GM19035 (cell line): ENCODE measurements around the gene VWA3B.
"Not testable (repeated sequence)": the region's sequence is repeated elsewhere in the genome, so short reads cannot be mapped to it uniquely, and the experiment has no call there.

Experiments used
- ATAC-seq: cut with Tn5 transposase; IDR thresholded peaks from one replicate; pipeline ENCODE4 v1.9.1; 2021; ENCODE audit not compliant: unreplicated experiment

Gene VWA3B

GRCh38 chr2:98294711-98295110 lies 207.7 kb downstream of the VWA3B start:
- ATAC-seq: no peak

GRCh38 chr2:98295275-98295674 lies 208.3 kb downstream of the VWA3B start:
- ATAC-seq: no peak

- ATAC-seq: no peak
Measured at GRCh38 chr2:98295721-98296414, 208.9 kb downstream of the VWA3B start.

- no peak for ATAC-seq
Measured at GRCh38 chr2:98296440-98296839, 209.5 kb downstream of the VWA3B start.

- ATAC-seq: no peak
Measured at GRCh38 chr2:98297817-98298682, 211.1 kb downstream of the VWA3B start.

GRCh38 chr2:98298683-98299164 lies 211.8 kb downstream of the VWA3B start:
- ATAC-seq: no peak

- ATAC-seq: no peak
Measured at GRCh38 chr2:98299211-98299905, 212.4 kb downstream of the VWA3B start.

- no peak for ATAC-seq
Measured at GRCh38 chr2:98300141-98300874, 213.3 kb downstream of the VWA3B start.

- ATAC-seq: no peak
Measured at GRCh38 chr2:98301469-98301868, 214.5 kb downstream of the VWA3B start.

GRCh38 chr2:98307131-98307696 lies 220.2 kb downstream of the VWA3B start:
- ATAC-seq: not testable (repeated sequence)

- ATAC-seq: no peak
Measured at GRCh38 chr2:98308068-98308467, 221.1 kb downstream of the VWA3B start.

GRCh38 chr2:98308532-98308931 lies 221.6 kb downstream of the VWA3B start:
- ATAC-seq: no peak

GRCh38 chr2:98309580-98309979 lies 222.6 kb downstream of the VWA3B start:
- ATAC-seq: no peak

GRCh38 chr2:98310010-98310409 lies 223.0 kb downstream of the VWA3B start:
- ATAC-seq: no peak

- ATAC-seq: no peak
Measured at GRCh38 chr2:98311090-98311489, 224.1 kb downstream of the VWA3B start.

- ATAC-seq: no peak
Measured at GRCh38 chr2:98311771-98312545, 225.0 kb downstream of the VWA3B start.

GRCh38 chr2:98313492-98314250 lies 226.7 kb downstream of the VWA3B start:
- no peak for ATAC-seq

GRCh38 chr2:98314251-98314650 lies 227.3 kb downstream of the VWA3B start:
- no peak for ATAC-seq

- no peak for ATAC-seq
Measured at GRCh38 chr2:98315957-98316356, 229.0 kb downstream of the VWA3B start.
